Measurements from ENCODE around the gene MEGF10. TPM values are rescaled to one million over a fixed set of nuclear protein-coding genes. Genes with fewer than 3 reads are reported as not detected.

MEGF10 gene
- polyA plus RNA-seq, 3 donors = not detected

- no peak overlapping the region for H3K9ac ChIP-seq (ENCODE audit: insufficient read depth, low read length, poor library complexity, severe bottlenecking)
- Mint-ChIP-seq H3K4me3 (no peak overlapping the region), H3K36me3 (no peaks in the 10 kb centered on the region), H3K4me1 (peaks cover 16% of the 10 kb centered on the region), H3K9me3 (no peaks in the 10 kb centered on the region), H3K27me3 (ENCODE audit: low read depth in 3 of 3) (no peaks in the 10 kb centered on the region), H3K27ac (no peak overlapping the region)
- H3K4me3 ChIP-seq (replicated peaks in 1 of 3; ENCODE audit: low read depth in 2 of 3, low read length in 3 of 3) = no peak overlapping the region
- WGBS (ENCODE audit: insufficient coverage) = no CpG with 5 or more reads among the region's 3 CpGs
- no peaks in the 10 kb centered on the region for H3K36me3 ChIP-seq (replicated peaks in 1 of 2; ENCODE audit: control insufficient read depth in 1 of 2, insufficient read depth in 2 of 2, low read length in 2 of 2)
- intact Hi-C loops (cut with micrococcal nuclease) = no loop called here
- H3K4me2 ChIP-seq (replicated peaks; ENCODE audit: extremely low read depth, low read length, poor library complexity, severe bottlenecking) = no peak overlapping the region
- no peak for TF ChIP-seq CTCF (IDR thresholded peaks at IDR 0.05)
- H3K27ac ChIP-seq (ENCODE audit: low read depth in 1 of 2, low read length in 2 of 2) = no peak overlapping the region
- no peaks in the 10 kb centered on the region for H3K4me1 ChIP-seq (ENCODE audit: control insufficient read depth in 1 of 2, insufficient read depth in 2 of 2, low read length in 2 of 2)
- H2AFZ ChIP-seq (ENCODE audit: insufficient read depth, low read depth, low read length, poor library complexity, severe bottlenecking) = no peak overlapping the region
- no peaks in the 10 kb centered on the region for H3K27me3 ChIP-seq (ENCODE audit: control insufficient read depth in 2 of 2, insufficient read depth in 2 of 2, low read length in 2 of 2)
- H4K20me1 ChIP-seq (ENCODE audit: insufficient read depth, low read length) = no peaks in the 10 kb centered on the region
- no peak for DNase-seq
- no peaks in the 10 kb centered on the region for H3K79me2 ChIP-seq (ENCODE audit: insufficient read depth, low read length)
- H3K9me3 ChIP-seq (replicated peaks in 1 of 2; ENCODE audit: control insufficient read depth in 1 of 2, insufficient read depth in 1 of 2, low read length in 2 of 2) = no peaks in the 10 kb centered on the region
These were observed 113.6 kb downstream of the MEGF10 start for GRCh38 chr5:127404190-127404589.

GRCh38 chr5:127406326-127407121, 115.9 kb downstream of the MEGF10 start:
- intact Hi-C loops (cut with micrococcal nuclease) = no loop called here

More at GRCh38 chr5:127406326-127407121, 115.9 kb downstream of the MEGF10 start:
- no peaks in the 10 kb centered on the region for H3K36me3 Mint-ChIP-seq
- Histone ChIP-seq H3K4me3 (replicated peaks in 1 of 3; ENCODE audit: low read depth in 2 of 3, low read length in 3 of 3) (no peak overlapping the region), H4K20me1 (ENCODE audit: insufficient read depth, low read length) (no peaks in the 10 kb centered on the region), H3K4me2 (replicated peaks; ENCODE audit: extremely low read depth, low read length, poor library complexity, severe bottlenecking) (no peak overlapping the region), H3K4me1 (ENCODE audit: control insufficient read depth in 1 of 2, insufficient read depth in 2 of 2, low read length in 2 of 2) (no peaks in the 10 kb centered on the region), H3K27me3 (ENCODE audit: control insufficient read depth in 2 of 2, insufficient read depth in 2 of 2, low read length in 2 of 2) (no peaks in the 10 kb centered on the region), H2AFZ (ENCODE audit: insufficient read depth, low read depth, low read length, poor library complexity, severe bottlenecking) (no peak overlapping the region), H3K27ac (ENCODE audit: low read depth in 1 of 2, low read length in 2 of 2) (no peak overlapping the region), H3K9me3 (replicated peaks in 1 of 2; ENCODE audit: control insufficient read depth in 1 of 2, insufficient read depth in 1 of 2, low read length in 2 of 2) (no peaks in the 10 kb centered on the region), H3K36me3 (replicated peaks in 1 of 2; ENCODE audit: control insufficient read depth in 1 of 2, insufficient read depth in 2 of 2, low read length in 2 of 2) (no peaks in the 10 kb centered on the region), H3K9ac (ENCODE audit: insufficient read depth, low read length, poor library complexity, severe bottlenecking) (no peak overlapping the region), H3K79me2 (ENCODE audit: insufficient read depth, low read length) (no peaks in the 10 kb centered on the region)
- TF ChIP-seq CTCF (IDR thresholded peaks at IDR 0.05) = no peak
- no peaks in the 10 kb centered on the region for H3K9me3 Mint-ChIP-seq
- H3K27me3 Mint-ChIP-seq (ENCODE audit: low read depth in 3 of 3) = peaks cover 0 to 1% (median 0%) of the 10 kb centered on the region in 3 donors
- 97% methylated on average over 6 of the region's 9 CpGs for WGBS (ENCODE audit: insufficient coverage)
- H3K4me3 Mint-ChIP-seq = no peak overlapping the region
- H3K27ac Mint-ChIP-seq = no peak overlapping the region
- H3K4me1 Mint-ChIP-seq = no peaks in the 10 kb centered on the region
- no peak for DNase-seq
